HEK293 (cell line): Measurements from ENCODE around the gene CENPH.

Experiments used
- FEZF1 ChIP-seq: fragments of 450-650 bp; formaldehyde crosslinking; IDR thresholded peaks from 2 replicates; pipeline ENCODE4 v1.5.1; 2016; ENCODE audit warnings: missing biosample characterization, missing genetic modification characterization
- HOXA7 ChIP-seq: sonication (generic); formaldehyde crosslinking; IDR thresholded peaks from 2 replicates; pipeline ENCODE4 v1.8.1; 2022; ENCODE audit warnings: missing genetic modification reagents, borderline replicate concordance
- REPIN1 ChIP-seq: fragments of 450-650 bp; formaldehyde crosslinking; IDR thresholded peaks from 2 replicates; pipeline ENCODE4 v1.5.1; 2017; ENCODE audit warnings: missing biosample characterization, missing genetic modification characterization, low read depth
- REST ChIP-seq: fragments of 450-650 bp; formaldehyde crosslinking; IDR thresholded peaks from 2 replicates; pipeline ENCODE4 v1.5.1; 2016; ENCODE audit warnings: missing biosample characterization, missing genetic modification characterization
- SP7 ChIP-seq: fragments of 450-650 bp; formaldehyde crosslinking; IDR thresholded peaks from 2 replicates; pipeline ENCODE4 v1.5.1; 2016; ENCODE audit warnings: missing biosample characterization, missing genetic modification characterization
- ZBTB1 ChIP-seq: fragments of 450-650 bp; formaldehyde crosslinking; IDR thresholded peaks from 2 replicates; pipeline ENCODE4 v1.5.1; 2016; ENCODE audit warnings: missing biosample characterization, missing genetic modification characterization
- ZBTB26 ChIP-seq: fragments of 450-650 bp; formaldehyde crosslinking; optimal IDR thresholded peaks from 2 replicates; pipeline ENCODE3; 2016; ENCODE audit warnings: missing biosample characterization, mild to moderate bottlenecking, missing genetic modification characterization
- ZFHX2 ChIP-seq: fragments of 450-650 bp; formaldehyde crosslinking; conservative IDR thresholded peaks from 2 replicates; pipeline ENCODE4 v1.5.1; 2016; ENCODE audit warnings: missing biosample characterization, missing genetic modification characterization
- ZNF138 ChIP-seq: fragments of 450-650 bp; formaldehyde crosslinking; IDR thresholded peaks from 2 replicates; pipeline ENCODE4 v1.5.1; 2016; ENCODE audit warnings: missing biosample characterization, missing genetic modification characterization, borderline replicate concordance
- ZNF16 ChIP-seq: fragments of 450-650 bp; formaldehyde crosslinking; IDR thresholded peaks from 2 replicates; pipeline ENCODE4 v1.5.1; 2016; ENCODE audit warnings: low read depth, missing biosample characterization, missing genetic modification characterization
- ZNF169 ChIP-seq: fragments of 450-650 bp; formaldehyde crosslinking; IDR thresholded peaks from 2 replicates; pipeline ENCODE4 v1.5.1; 2016; ENCODE audit warnings: missing biosample characterization, missing genetic modification characterization
- ZNF174 ChIP-seq: fragments of 450-650 bp; formaldehyde crosslinking; IDR thresholded peaks from 2 replicates; pipeline ENCODE4 v1.5.0; 2017; ENCODE audit warnings: missing biosample characterization, mild to moderate bottlenecking, missing genetic modification characterization
- ZNF26 ChIP-seq: fragments of 450-650 bp; formaldehyde crosslinking; IDR thresholded peaks from 2 replicates; pipeline ENCODE4 v1.5.1; 2016; ENCODE audit warnings: missing biosample characterization, missing genetic modification characterization
- ZNF311 ChIP-seq: fragments of 450-650 bp; formaldehyde crosslinking; IDR thresholded peaks from 2 replicates; pipeline ENCODE4 v1.5.1; 2017; ENCODE audit warnings: missing biosample characterization, missing genetic modification characterization, borderline replicate concordance
- ZNF335 ChIP-seq: fragments of 450-650 bp; formaldehyde crosslinking; conservative IDR thresholded peaks from 2 replicates; pipeline ENCODE4 v1.5.1; 2016; ENCODE audit warnings: missing biosample characterization, missing genetic modification characterization
- ZNF37A ChIP-seq: fragments of 450-650 bp; IDR thresholded peaks from 2 replicates; pipeline ENCODE4 v1.5.1; 2018; ENCODE audit warnings: missing biosample characterization, missing genetic modification characterization
- ZNF510 ChIP-seq: fragments of 450-650 bp; formaldehyde crosslinking; IDR thresholded peaks from 2 replicates; pipeline ENCODE4 v1.5.1; 2018; ENCODE audit warnings: mild to moderate bottlenecking, missing genetic modification characterization, missing biosample characterization; ENCODE audit not compliant: insufficient replicate concordance
- ZNF513 ChIP-seq: fragments of 450-650 bp; IDR thresholded peaks from 2 replicates; pipeline ENCODE4 v1.5.1; 2018; ENCODE audit warnings: missing biosample characterization, missing genetic modification characterization
- ZNF521 ChIP-seq: fragments of 450-650 bp; formaldehyde crosslinking; IDR thresholded peaks from 2 replicates; pipeline ENCODE4 v1.5.1; 2017; ENCODE audit warnings: missing biosample characterization, mild to moderate bottlenecking, missing genetic modification characterization
- ZNF529 ChIP-seq: fragments of 450-650 bp; formaldehyde crosslinking; IDR thresholded peaks from 2 replicates; pipeline ENCODE4 v1.5.1; 2017; ENCODE audit warnings: missing genetic modification characterization, missing biosample characterization; ENCODE audit not compliant: insufficient replicate concordance
- ZNF549 ChIP-seq: fragments of 450-650 bp; IDR thresholded peaks from 2 replicates; pipeline ENCODE4 v1.5.1; 2018; ENCODE audit warnings: missing biosample characterization, missing genetic modification characterization, mild to moderate bottlenecking, inconsistent platforms, moderate library complexity
- ZNF561 ChIP-seq: fragments of 450-650 bp; IDR thresholded peaks from 2 replicates; pipeline ENCODE4 v1.5.1; 2018; ENCODE audit warnings: missing biosample characterization, missing genetic modification characterization, borderline replicate concordance
- ZNF621 ChIP-seq: fragments of 450-650 bp; formaldehyde crosslinking; IDR thresholded peaks from 2 replicates; pipeline ENCODE4 v1.5.1; 2017; ENCODE audit warnings: missing biosample characterization, missing genetic modification characterization
- ZNF629 ChIP-seq: fragments of 450-650 bp; formaldehyde crosslinking; IDR thresholded peaks from 2 replicates; pipeline ENCODE4 v1.5.1; 2017; ENCODE audit warnings: missing biosample characterization, missing genetic modification characterization
- ZNF645 ChIP-seq: fragments of 450-650 bp; formaldehyde crosslinking; IDR thresholded peaks from 2 replicates; pipeline ENCODE4; 2016; ENCODE audit warnings: missing biosample characterization, missing genetic modification characterization
- ZNF664 ChIP-seq: fragments of 450-650 bp; formaldehyde crosslinking; IDR thresholded peaks from 2 replicates; pipeline ENCODE4 v1.5.1; 2016; ENCODE audit warnings: missing biosample characterization, missing genetic modification characterization
- ZNF76 ChIP-seq: fragments of 450-650 bp; formaldehyde crosslinking; IDR thresholded peaks from 2 replicates; pipeline ENCODE4; 2016; ENCODE audit warnings: low read depth, missing biosample characterization, missing genetic modification characterization, borderline replicate concordance
- ZNF785 ChIP-seq: fragments of 450-650 bp; formaldehyde crosslinking; IDR thresholded peaks from 2 replicates; pipeline ENCODE4 v1.5.1; 2016; ENCODE audit warnings: missing biosample characterization, missing genetic modification characterization
- ZSCAN18 ChIP-seq: fragments of 450-650 bp; formaldehyde crosslinking; IDR thresholded peaks from 2 replicates; pipeline ENCODE4 v1.5.1; 2016; ENCODE audit warnings: missing biosample characterization, missing genetic modification characterization

The CENPH gene

GRCh38 chr5:69217548-69218526, 28.5 kb downstream of the CENPH start (continued):
- no peak for TF ChIP-seq ZBTB1
- TF ChIP-seq SP7: peak; percentile 84
- TF ChIP-seq ZNF629 (tag by site-specific recombination): peak; percentile 77
- no peak for TF ChIP-seq ZNF549 (tag by site-specific recombination)
- no peak for TF ChIP-seq ZNF621
- no peak for TF ChIP-seq ZNF138 (tag by site-specific recombination)
- no peak for TF ChIP-seq HOXA7 (CRISPR knock-in tag)
- TF ChIP-seq ZNF521 (tag by site-specific recombination): no peak
- TF ChIP-seq ZNF510 (tag by site-specific recombination): no peak
- TF ChIP-seq REPIN1: peak; percentile 93; the same call in 1 of the 2 replicates
- TF ChIP-seq ZSCAN18 (tag by site-specific recombination): no peak
- peak; percentile 69 for TF ChIP-seq ZFHX2 (tag by site-specific recombination)
- TF ChIP-seq ZNF26: no peak
- TF ChIP-seq ZNF664: no peak
- TF ChIP-seq ZNF513 (tag by site-specific recombination): no peak
- TF ChIP-seq ZNF37A (tag by site-specific recombination): no peak
- no peak for TF ChIP-seq FEZF1 (tag by site-specific recombination)
- no peak for TF ChIP-seq ZNF16 (tag by site-specific recombination)
- TF ChIP-seq ZNF529: no peak
- no peak for TF ChIP-seq ZNF561 (tag by site-specific recombination)
- TF ChIP-seq ZNF169 (tag by site-specific recombination): no peak
- peak; percentile 99 for TF ChIP-seq ZNF335 (tag by site-specific recombination)
- peak; percentile 83 for TF ChIP-seq ZBTB26 (tag by site-specific recombination)
- no peak for TF ChIP-seq ZNF785
- TF ChIP-seq ZNF174: no peak
- TF ChIP-seq ZNF311 (tag by site-specific recombination): no peak
- TF ChIP-seq ZNF76 (tag by site-specific recombination): peak; percentile 69; the same call in 1 of the 2 replicates
- TF ChIP-seq REST (tag by site-specific recombination): peak; percentile 45; the same call in 1 of the 2 replicates
- TF ChIP-seq ZNF645 (tag by site-specific recombination): no peak
